Measurements from ENCODE around the gene HOXA3.

HOXA3 gene

GRCh38 chr7:27139334-27140125 is 12.9 kb downstream of the HOXA3 start:
- no peaks in the 10 kb centered on the region for H3K9me3 ChIP-seq (ENCODE audit: severe bottlenecking)
- TF ChIP-seq CTCF (IDR thresholded peaks at IDR 0.05; ENCODE audit: low read depth, low read length), result no peak
- DNase-seq, result no peak
- no peaks in the 10 kb centered on the region for H3K36me3 ChIP-seq
- no peak overlapping the region for H3K4me3 ChIP-seq (ENCODE audit: low read depth, low read length)
- H3K27me3 ChIP-seq (ENCODE audit: insufficient read depth, low read depth, severe bottlenecking), result peaks cover 54% of the 10 kb centered on the region
- no peak overlapping the region for H3K27ac ChIP-seq

- Histone ChIP-seq H3K27ac (no peak overlapping the region), H3K27me3 (ENCODE audit: insufficient read depth, low read depth, severe bottlenecking) (peaks cover 54% of the 10 kb centered on the region), H3K9me3 (ENCODE audit: severe bottlenecking) (no peaks in the 10 kb centered on the region), H3K4me3 (ENCODE audit: low read depth, low read length) (no peak overlapping the region), H3K36me3 (no peaks in the 10 kb centered on the region)
- no peak for DNase-seq
- no peak for TF ChIP-seq CTCF (IDR thresholded peaks at IDR 0.05; ENCODE audit: low read depth, low read length)
These were observed 13.4 kb downstream of the HOXA3 start for GRCh38 chr7:27138985-27139333.

GRCh38 chr7:27138472-27138871 is 13.9 kb downstream of the HOXA3 start:
- H3K27ac ChIP-seq, result no peak overlapping the region

GRCh38 chr7:27137640-27138315 is 14.6 kb downstream of the HOXA3 start:
- H3K36me3 ChIP-seq, result no peaks in the 10 kb centered on the region
- H3K27ac ChIP-seq, result no peak overlapping the region
- H3K9me3 ChIP-seq (ENCODE audit: severe bottlenecking), result no peaks in the 10 kb centered on the region
- no peak for DNase-seq
- peaks cover 50% of the 10 kb centered on the region for H3K27me3 ChIP-seq (ENCODE audit: insufficient read depth, low read depth, severe bottlenecking)
- no peak for TF ChIP-seq CTCF (IDR thresholded peaks at IDR 0.05; ENCODE audit: low read depth, low read length)
- H3K4me3 ChIP-seq (ENCODE audit: low read depth, low read length), result no peak overlapping the region

More at GRCh38 chr7:27138472-27138871, 13.9 kb downstream of the HOXA3 start:
- no peak for DNase-seq
- TF ChIP-seq CTCF (IDR thresholded peaks at IDR 0.05; ENCODE audit: low read depth, low read length), result no peak
- Histone ChIP-seq H3K36me3 (no peaks in the 10 kb centered on the region), H3K27me3 (ENCODE audit: insufficient read depth, low read depth, severe bottlenecking) (peaks cover 56% of the 10 kb centered on the region), H3K9me3 (ENCODE audit: severe bottlenecking) (no peaks in the 10 kb centered on the region), H3K4me3 (ENCODE audit: low read depth, low read length) (no peak overlapping the region)

- no peak for DNase-seq
- H3K27me3 ChIP-seq (ENCODE audit: insufficient read depth, low read depth, severe bottlenecking), result peaks cover 46% of the 10 kb centered on the region
- H3K9me3 ChIP-seq (ENCODE audit: severe bottlenecking), result no peaks in the 10 kb centered on the region
- no peak overlapping the region for H3K4me3 ChIP-seq (ENCODE audit: low read depth, low read length)
- TF ChIP-seq CTCF (IDR thresholded peaks at IDR 0.05; ENCODE audit: low read depth, low read length), result no peak
- no peak overlapping the region for H3K27ac ChIP-seq
- H3K36me3 ChIP-seq, result no peaks in the 10 kb centered on the region
These were observed 18.0 kb downstream of the HOXA3 start for GRCh38 chr7:27134392-27134791.

All from WERI-Rb-1 (cell line).